Activated naive CD8-positive, alpha-beta T cell treated with anti-CD3 and anti-CD28 coated beads for 36 hours (primary cell): ENCODE data around the gene MYH10. TPM values are rescaled to one million over a fixed set of nuclear protein-coding genes. Genes with fewer than 3 reads are reported as not detected.
"Not testable (repeated sequence)": the region's sequence is repeated elsewhere in the genome, so short reads cannot be mapped to it uniquely, and the experiment has no call there.

Experiments used
- DNase-seq: peaks from one replicate; pipeline ENCODE4 v3.0.0; 2021
- H3K27ac Mint-ChIP-seq: one replicate; pipeline ENCODE4 v1.8.0; 2022; ENCODE audit warnings: mild to moderate bottlenecking, moderate library complexity, mixed read lengths
- H3K27me3 Mint-ChIP-seq: one replicate; pipeline ENCODE4 v1.8.0; 2022; ENCODE audit warnings: mild to moderate bottlenecking, mixed read lengths
- H3K36me3 Mint-ChIP-seq: one replicate; pipeline ENCODE4 v1.8.0; 2021; ENCODE audit warnings: mild to moderate bottlenecking, mixed read lengths
- H3K4me1 Mint-ChIP-seq: one replicate; pipeline ENCODE4 v1.8.0; 2021; ENCODE audit warnings: mixed read lengths
- H3K4me3 Mint-ChIP-seq: one replicate; pipeline ENCODE4 v1.8.0; 2022; ENCODE audit warnings: mild to moderate bottlenecking, moderate library complexity, mixed read lengths
- H3K9me3 Mint-ChIP-seq: one replicate; pipeline ENCODE4 v1.8.0; 2022; ENCODE audit warnings: mixed read lengths
- total RNA-seq, 2 experiments: library from RNA; stranded (reverse); gene quantifications; one replicate each; pipeline ENCODE4 v1.2.3, GENCODE V29; 2021

The MYH10 gene
- total RNA-seq, 2 experiments from 2014 or later: 20.1 to 22.3 TPM

- no peak for DNase-seq
- Mint-ChIP-seq H3K9me3 (no peaks in the 10 kb centered on the region), H3K27me3 (no peaks in the 10 kb centered on the region), H3K4me3 (no peak overlapping the region), H3K27ac (no peak overlapping the region), H3K36me3 (no peaks in the 10 kb centered on the region), H3K4me1 (no peaks in the 10 kb centered on the region)
These were observed 67.3 kb downstream of the MYH10 start for GRCh38 chr17:8563024-8563776.

GRCh38 chr17:8558144-8558543 is 72.4 kb downstream of the MYH10 start:
- Mint-ChIP-seq H3K4me1 (no peaks in the 10 kb centered on the region), H3K27ac (no peak overlapping the region), H3K9me3 (no peaks in the 10 kb centered on the region), H3K36me3 (no peaks in the 10 kb centered on the region), H3K27me3 (no peaks in the 10 kb centered on the region), H3K4me3 (no peak overlapping the region)
- DNase-seq: no peak

GRCh38 chr17:8557176-8557806 is 73.2 kb downstream of the MYH10 start:
- DNase-seq: no peak
- Mint-ChIP-seq H3K36me3 (peaks cover under 1% of the 10 kb centered on the region), H3K9me3 (no peaks in the 10 kb centered on the region), H3K27ac (no peak overlapping the region), H3K4me3 (no peak overlapping the region), H3K27me3 (peaks cover 1% of the 10 kb centered on the region), H3K4me1 (no peaks in the 10 kb centered on the region)

GRCh38 chr17:8556074-8556473 is 74.5 kb downstream of the MYH10 start:
- H3K27ac Mint-ChIP-seq: no peak overlapping the region
- H3K4me3 Mint-ChIP-seq: no peak overlapping the region
- H3K27me3 Mint-ChIP-seq: peaks cover 3% of the 10 kb centered on the region
- H3K36me3 Mint-ChIP-seq: peaks cover 1% of the 10 kb centered on the region
- no peaks in the 10 kb centered on the region for H3K9me3 Mint-ChIP-seq
- no peak for DNase-seq
- no peaks in the 10 kb centered on the region for H3K4me1 Mint-ChIP-seq

GRCh38 chr17:8555062-8555461 is 75.5 kb downstream of the MYH10 start:
- Mint-ChIP-seq H3K36me3 (peaks cover 1% of the 10 kb centered on the region), H3K27ac (no peak overlapping the region), H3K27me3 (peaks cover 3% of the 10 kb centered on the region), H3K9me3 (no peaks in the 10 kb centered on the region), H3K4me1 (no peaks in the 10 kb centered on the region), H3K4me3 (no peak overlapping the region)
- no peak for DNase-seq

GRCh38 chr17:8552577-8553320 is 77.8 kb downstream of the MYH10 start:
- Mint-ChIP-seq H3K4me1 (no peaks in the 10 kb centered on the region), H3K4me3 (no peak overlapping the region), H3K9me3 (no peaks in the 10 kb centered on the region)

GRCh38 chr17:8542599-8543502 is 87.7 kb downstream of the MYH10 start:
- no peaks in the 10 kb centered on the region for H3K4me1 Mint-ChIP-seq
- DNase-seq: no peak
- H3K27me3 Mint-ChIP-seq: no peaks in the 10 kb centered on the region
- H3K36me3 Mint-ChIP-seq: peaks cover 4% of the 10 kb centered on the region
- no peak overlapping the region for H3K4me3 Mint-ChIP-seq
- no peak overlapping the region for H3K27ac Mint-ChIP-seq
- no peaks in the 10 kb centered on the region for H3K9me3 Mint-ChIP-seq

More at GRCh38 chr17:8552577-8553320, 77.8 kb downstream of the MYH10 start:
- DNase-seq: no peak
- Mint-ChIP-seq H3K27ac (no peak overlapping the region), H3K27me3 (peaks cover 3% of the 10 kb centered on the region), H3K36me3 (peaks cover 1% of the 10 kb centered on the region)

- H3K4me3 Mint-ChIP-seq, H3K27ac Mint-ChIP-seq, H3K36me3 Mint-ChIP-seq, H3K9me3 Mint-ChIP-seq, H3K27me3 Mint-ChIP-seq, H3K4me1 Mint-ChIP-seq, DNase-seq: not testable (repeated sequence)
These were observed 90.5 kb downstream of the MYH10 start for GRCh38 chr17:8539976-8540375.

GRCh38 chr17:8537734-8538133 is 92.8 kb downstream of the MYH10 start:
- Mint-ChIP-seq H3K36me3 (no peaks in the 10 kb centered on the region), H3K27ac (no peak overlapping the region), H3K4me1 (peaks cover 3% of the 10 kb centered on the region), H3K4me3 (no peak overlapping the region), H3K27me3 (no peaks in the 10 kb centered on the region), H3K9me3 (no peaks in the 10 kb centered on the region)
- no peak for DNase-seq

- Mint-ChIP-seq H3K27ac (no peak overlapping the region), H3K4me3 (no peak overlapping the region), H3K4me1 (peaks cover 3% of the 10 kb centered on the region), H3K9me3 (no peaks in the 10 kb centered on the region), H3K36me3 (no peaks in the 10 kb centered on the region), H3K27me3 (no peaks in the 10 kb centered on the region)
- DNase-seq: no peak
These were observed 95.9 kb downstream of the MYH10 start for GRCh38 chr17:8534498-8535188.

GRCh38 chr17:8532021-8532420 is 98.5 kb downstream of the MYH10 start:
- DNase-seq: no peak
- H3K4me1 Mint-ChIP-seq: no peaks in the 10 kb centered on the region
- H3K27ac Mint-ChIP-seq: no peak overlapping the region
- no peaks in the 10 kb centered on the region for H3K9me3 Mint-ChIP-seq
- no peaks in the 10 kb centered on the region for H3K36me3 Mint-ChIP-seq
- H3K4me3 Mint-ChIP-seq: no peak overlapping the region
- H3K27me3 Mint-ChIP-seq: no peaks in the 10 kb centered on the region

GRCh38 chr17:8522577-8522976 is 107.9 kb downstream of the MYH10 start:
- H3K4me1 Mint-ChIP-seq: no peaks in the 10 kb centered on the region
- H3K4me3 Mint-ChIP-seq: no peak overlapping the region
- H3K27me3 Mint-ChIP-seq: no peaks in the 10 kb centered on the region
- H3K36me3 Mint-ChIP-seq: no peaks in the 10 kb centered on the region
- H3K27ac Mint-ChIP-seq: no peak overlapping the region
- DNase-seq: no peak
- no peaks in the 10 kb centered on the region for H3K9me3 Mint-ChIP-seq

- Mint-ChIP-seq H3K9me3 (no peaks in the 10 kb centered on the region), H3K27me3 (no peaks in the 10 kb centered on the region), H3K36me3 (peaks cover 1% of the 10 kb centered on the region), H3K4me1 (no peaks in the 10 kb centered on the region), H3K4me3 (no peak overlapping the region), H3K27ac (no peak overlapping the region)
- DNase-seq: no peak
These were observed 109.5 kb downstream of the MYH10 start for GRCh38 chr17:8520981-8521380.

GRCh38 chr17:8518850-8519249 is 111.7 kb downstream of the MYH10 start:
- Mint-ChIP-seq H3K4me1 (no peaks in the 10 kb centered on the region), H3K9me3 (no peaks in the 10 kb centered on the region), H3K4me3 (no peak overlapping the region), H3K27ac (no peak overlapping the region), H3K27me3 (no peaks in the 10 kb centered on the region), H3K36me3 (peaks cover 1% of the 10 kb centered on the region)
- no peak for DNase-seq
